Stimulated activated CD8-positive, alpha-beta memory T cell treated with anti-CD3 and anti-CD28 coated beads, Interleukin-15, amount 100 ng/mL, for 48 hours (primary cell): ENCODE results near the gene MARCKS.
"Not testable (repeated sequence)": the region's sequence is repeated elsewhere in the genome, so short reads cannot be mapped to it uniquely, and the experiment has no call there.

Experiments
- DNase-seq, 2 donors: peaks; one replicate each; pipeline ENCODE4 v3.0.0-alpha.2; 2020; ENCODE audit warnings: low read depth in 2 of 2

The MARCKS gene

GRCh38 chr6:113884011-113884410 is 26.9 kb downstream of the MARCKS start:
- no peak for DNase-seq

- no peak for DNase-seq
Measured at GRCh38 chr6:113886512-113886911, 29.4 kb downstream of the MARCKS start.

GRCh38 chr6:113888493-113888892 is 31.3 kb downstream of the MARCKS start:
- no peak for DNase-seq

GRCh38 chr6:113888956-113889630 is 31.9 kb downstream of the MARCKS start:
- DNase-seq = no peak

- DNase-seq = no peak
Measured at GRCh38 chr6:113893451-113893850, 36.3 kb downstream of the MARCKS start.

- DNase-seq = no peak
Measured at GRCh38 chr6:113893866-113894265, 36.7 kb downstream of the MARCKS start.

- no peak for DNase-seq
Measured at GRCh38 chr6:113894712-113895674, 37.8 kb downstream of the MARCKS start.

- no peak for DNase-seq
Measured at GRCh38 chr6:113901482-113901881, 44.3 kb downstream of the MARCKS start.

- no peak for DNase-seq
Measured at GRCh38 chr6:113903666-113904330, 46.7 kb downstream of the MARCKS start.

GRCh38 chr6:113907102-113907815 is 50.1 kb downstream of the MARCKS start:
- DNase-seq = no peak

- DNase-seq = no peak
Measured at GRCh38 chr6:113908801-113909200, 51.7 kb downstream of the MARCKS start.

- no peak for DNase-seq
Measured at GRCh38 chr6:113909224-113909856, 52.2 kb downstream of the MARCKS start.

- not testable (repeated sequence) for DNase-seq
Measured at GRCh38 chr6:113910285-113910684, 53.1 kb downstream of the MARCKS start.
